Measurements from ENCODE around the gene NEMP1. TPM values are rescaled to one million over a fixed set of nuclear protein-coding genes. Genes with fewer than 3 reads are reported as not detected.

NEMP1 gene
- total RNA-seq, 2 donors from 2014 or later = 2.3 to 5.2 TPM

GRCh38 chr12:57096748-57097553, 18.4 kb upstream of the NEMP1 start:
- 59 to 65% methylated on average over 6 to 8 of the region's 8 CpGs for WGBS, 2 donors
- no peak for DNase-seq
- H3K27ac ChIP-seq = no peak overlapping the region
- H3K27me3 ChIP-seq = no peaks in the 10 kb centered on the region
- no peaks in the 10 kb centered on the region for H3K9me3 ChIP-seq
- no peak for ATAC-seq
- H3K4me3 ChIP-seq = no peak overlapping the region
- intact Hi-C loops (cut with DNase I) = no loop called here
- peaks cover 10% of the 10 kb centered on the region for H3K4me1 ChIP-seq
- TF ChIP-seq CTCF (IDR thresholded peaks at IDR 0.05) (no peak), POLR2A (IDR thresholded peaks at IDR 0.05) (no peak)
- peaks cover 0 to 13% of the 10 kb centered on the region in 2 donors for H3K36me3 ChIP-seq (replicated peaks in 1 of 2; ENCODE audit: insufficient read depth in 1 of 2, low read depth in 2 of 2)

GRCh38 chr12:57096099-57096572, 17.5 kb upstream of the NEMP1 start:
- Histone ChIP-seq H3K9me3 (no peaks in the 10 kb centered on the region), H3K36me3 (replicated peaks in 1 of 2; ENCODE audit: insufficient read depth in 1 of 2, low read depth in 2 of 2) (peaks cover 0 to 13% of the 10 kb centered on the region in 2 donors), H3K27ac (no peak overlapping the region), H3K4me1 (peaks cover 9% of the 10 kb centered on the region), H3K27me3 (no peaks in the 10 kb centered on the region), H3K4me3 (no peak overlapping the region)
- DNase-seq (no peak), ATAC-seq (no peak)
- intact Hi-C loops (cut with DNase I) = no loop called here
- no peak for TF ChIP-seq POLR2A (IDR thresholded peaks at IDR 0.05)
- TF ChIP-seq CTCF (IDR thresholded peaks at IDR 0.05) = no peak
- 66 to 93% methylated on average over 5 to 6 of the region's 6 CpGs for WGBS, 2 donors

- TF ChIP-seq CTCF (IDR thresholded peaks at IDR 0.05) (no peak), POLR2A (IDR thresholded peaks at IDR 0.05) (no peak)
- Histone ChIP-seq H3K9me3 (no peaks in the 10 kb centered on the region), H3K27ac (no peak overlapping the region), H3K4me3 (no peak overlapping the region), H3K4me1 (peaks cover 16% of the 10 kb centered on the region), H3K27me3 (no peaks in the 10 kb centered on the region), H3K36me3 (replicated peaks in 1 of 2; ENCODE audit: insufficient read depth in 1 of 2, low read depth in 2 of 2) (peaks cover 0 to 13% of the 10 kb centered on the region in 2 donors)
- ATAC-seq (no peak), DNase-seq (no peak)
- WGBS, 2 donors = 85 to 86% methylated on average over 3 of the region's 3 CpGs
- intact Hi-C loops (cut with DNase I) = no loop called here
Observed at GRCh38 chr12:57095440-57095839, 16.8 kb upstream of the NEMP1 start.

- H3K9me3 ChIP-seq = no peaks in the 10 kb centered on the region
- DNase-seq = no peak
- peaks cover 0 to 11% of the 10 kb centered on the region in 2 donors for H3K36me3 ChIP-seq (replicated peaks in 1 of 2; ENCODE audit: insufficient read depth in 1 of 2, low read depth in 2 of 2)
- H3K4me3 ChIP-seq = no peak overlapping the region
- TF ChIP-seq CTCF (IDR thresholded peaks at IDR 0.05) (no peak), POLR2A (IDR thresholded peaks at IDR 0.05) (no peak)
- intact Hi-C loops (cut with DNase I) = no loop called here
- WGBS, 2 donors = 67% methylated on average over 15 of the region's 15 CpGs
- ATAC-seq = no peak
- H3K27ac ChIP-seq = peak overlapping the region in 1 of 4 donors; percentile 29
- peaks cover 24% of the 10 kb centered on the region for H3K4me1 ChIP-seq
- H3K27me3 ChIP-seq = no peaks in the 10 kb centered on the region
Observed at GRCh38 chr12:57094208-57095160, 15.9 kb upstream of the NEMP1 start.
